B cell (primary cell): ENCODE measurements around the gene ACTL8. TPM values are rescaled to one million over a fixed set of nuclear protein-coding genes. Genes with fewer than 3 reads are reported as not detected.

ENCODE experiments used
- ATAC-seq: fragments of 200-7000 bp; cut with Tn5 transposase; one replicate; pipeline ENCODE4 v1.10.0; 2021; ENCODE audit warnings: low read depth, mild to moderate bottlenecking, moderate number of reproducible peaks, moderate library complexity
- CTCF ChIA-PET: fragments of 350-600 bp; sonication (Branson Sonifier 250); formaldehyde crosslinking; loops from one replicate; lab custom pipeline; 2021; ENCODE audit warnings: antibody characterized with exemption, inconsistent platforms; lab: Charles Lee
- POLR2A ChIA-PET: fragments of 350-600 bp; sonication (Branson Sonifier 250); formaldehyde crosslinking; loops from one replicate; lab custom pipeline; 2021; ENCODE audit warnings: antibody characterized with exemption; lab: Charles Lee
- DNase-seq: peaks from one replicate; pipeline ENCODE4 v3.0.0; 2013
- H2AFZ ChIP-seq: 2 replicates; pipeline ENCODE4 v1.6.1; 2012; ENCODE audit warnings: mild to moderate bottlenecking, low read depth, low read length; ENCODE audit not compliant: insufficient read depth, poor library complexity, severe bottlenecking
- H3K27ac ChIP-seq, 2 donors: 1 replicate in 1 of 2; 2 replicates in 1 of 2; pipeline ENCODE4 v1.5.1; 2012 to 2013; ENCODE audit warnings: low read length in 2 of 2, mild to moderate bottlenecking in 2 of 2, moderate library complexity in 1 of 2
- H3K27me3 ChIP-seq, 4 experiments: fragments of 200-600 bp in 1 of 4; sonication (generic) in 1 of 4; replicated peaks in 1 of 4; 1 replicate in 2 of 4; 2 replicates in 2 of 4; pipeline versions ENCODE4 v1.6.1 to v1.7.0; 2013 to 2016; ENCODE audit warnings: low read length in 3 of 4, mild to moderate bottlenecking in 2 of 4, mixed read lengths in 1 of 4, moderate library complexity in 1 of 4; ENCODE audit not compliant: insufficient read depth in 4 of 4, control insufficient read depth in 3 of 4; ENCODE audit errors: control extremely low read depth in 1 of 4
- H3K36me3 ChIP-seq, 2 experiments: replicated peaks in 1 of 2; 1 replicate in 1 of 2; 2 replicates in 1 of 2; pipeline versions ENCODE4 v1.6.1 to v1.7.1; 2013; ENCODE audit warnings: low read length in 1 of 2; ENCODE audit not compliant: insufficient read depth in 2 of 2, control insufficient read depth in 1 of 2; ENCODE audit errors: control extremely low read depth in 1 of 2, extremely low read depth in 1 of 2
- H3K4me1 ChIP-seq, 2 donors: fragments of 200-600 bp in 1 of 2; sonication (generic) in 1 of 2; 1 replicate in 1 of 2; 2 replicates in 1 of 2; pipeline versions ENCODE4 v1.5.1 to v1.6.1; 2013 to 2017; ENCODE audit warnings: low read length in 2 of 2; ENCODE audit not compliant: control insufficient read depth in 2 of 2, insufficient read depth in 2 of 2
- H3K4me2 ChIP-seq: replicated peaks from 2 replicates; pipeline ENCODE3; 2012; ENCODE audit warnings: mild to moderate bottlenecking, low read depth, low read length; ENCODE audit not compliant: poor library complexity, severe bottlenecking
- H3K4me3 ChIP-seq, 5 experiments: fragments of 200-600 bp in 1 of 5; sonication (generic) in 1 of 5; 1 replicate in 3 of 5; 2 replicates in 2 of 5; pipeline versions ENCODE4 v1.5.1 to v1.7.0; 2011 to 2016; ENCODE audit warnings: low read length in 4 of 5, mild to moderate bottlenecking in 4 of 5, low read depth in 2 of 5, control low read depth in 1 of 5, moderate library complexity in 1 of 5; ENCODE audit not compliant: insufficient read depth in 1 of 5; ENCODE audit errors: control extremely low read depth in 1 of 5, extremely low read depth in 1 of 5
- H3K79me2 ChIP-seq: fragments of 200-600 bp; sonication (generic); one replicate; pipeline ENCODE4 v1.6.0; 2016; ENCODE audit warnings: low read length; ENCODE audit not compliant: control insufficient read depth, insufficient read depth
- H3K9ac ChIP-seq: fragments of 200-600 bp; sonication (generic); 2 replicates; pipeline ENCODE4 v1.6.1; 2017; ENCODE audit warnings: mild to moderate bottlenecking, low read length, moderate library complexity
- H3K9me3 ChIP-seq, 3 donors: one replicate each; pipeline versions ENCODE4 v1.6.1 to v1.7.1; 2013; ENCODE audit warnings: low read length in 2 of 3; ENCODE audit not compliant: control insufficient read depth in 2 of 3, insufficient read depth in 1 of 3; ENCODE audit errors: control extremely low read depth in 1 of 3
- H4K20me1 ChIP-seq: 2 replicates; pipeline ENCODE4 v1.6.0; 2012; ENCODE audit warnings: mild to moderate bottlenecking, low read length; ENCODE audit not compliant: insufficient read depth, control insufficient read depth, poor library complexity, severe bottlenecking
- H3K27ac Mint-ChIP-seq: one replicate; pipeline ENCODE4 v1.8.0; 2021; ENCODE audit warnings: mixed read lengths
- H3K27me3 Mint-ChIP-seq: one replicate; pipeline ENCODE4 v1.8.0; 2021; ENCODE audit warnings: mixed read lengths
- H3K4me1 Mint-ChIP-seq: one replicate; pipeline ENCODE4 v1.8.0; 2021; ENCODE audit warnings: mixed read lengths
- H3K4me3 Mint-ChIP-seq: one replicate; pipeline ENCODE4 v1.8.0; 2021; ENCODE audit warnings: mixed read lengths
- H3K9me3 Mint-ChIP-seq: one replicate; pipeline ENCODE4 v1.8.0; 2022; ENCODE audit warnings: mixed read lengths; ENCODE audit not compliant: insufficient read depth
- EZH2 ChIP-seq: IDR thresholded peaks from 2 replicates; pipeline ENCODE4 v1.6.1; 2012; ENCODE audit warnings: borderline replicate concordance, low read depth, mild to moderate bottlenecking, moderate library complexity, low read length; ENCODE audit not compliant: insufficient read depth, poor library complexity, severe bottlenecking
- WGBS: methylation state at CpG from one replicate; pipeline ENCODE4 v1.1.5; 2013; ENCODE audit warnings: missing lambda C conversion rate; ENCODE audit not compliant: insufficient coverage; 5-methylcytosine and 5-hydroxymethylcytosine counted together
- intact Hi-C: fragments of 100-400 bp; cut with micrococcal nuclease; formaldehyde crosslinking; loops from one replicate; pipeline ENCODE4 v1.10.0; 2022
- polyA plus RNA-seq: library from polyadenylated mRNA; depleted of rRNA; stranded (reverse); fragments of >200 nt; gene quantifications from 2 replicates; pipeline ENCODE4 v1.2.3, GENCODE V29; 2012
- total RNA-seq, 2 donors: library from RNA; stranded (reverse); fragments of 120-200 nt in 1 of 2; gene quantifications; 1 replicate in 1 of 2; 2 replicates in 1 of 2; pipeline versions ENCODE4 v1.2.3 to v1.2.4, GENCODE V29; 2013 to 2022
- TF ChIP-seq, protein P1 (sequence below): fragments of 200-600 bp; IDR thresholded peaks from one replicate; pipeline ENCODE4 v1.8.0; 2022; ENCODE audit warnings: antibody characterized with exemption, mild to moderate bottlenecking

ACTL8 gene
- total and polyA plus RNA-seq, 2 donors (not counting 1 experiment from before 2014, with no cell fraction given), result not detected

- Histone ChIP-seq H3K9ac (no peak overlapping the region), H3K4me1 (no peaks in the 10 kb centered on the region), H3K27me3 (no peaks in the 10 kb centered on the region), H3K4me3 (no peak overlapping the region), H3K4me2 (no peak overlapping the region), H3K27ac (no peak overlapping the region), H4K20me1 (no peaks in the 10 kb centered on the region), H3K79me2 (no peaks in the 10 kb centered on the region), H3K9me3 (peaks cover 0 to 3% (median 0%) of the 10 kb centered on the region in 3 donors), H2AFZ (no peak overlapping the region), H3K36me3 (no peaks in the 10 kb centered on the region)
- DNase-seq (no peak), ATAC-seq (no peak)
- Mint-ChIP-seq H3K4me1 (no peaks in the 10 kb centered on the region), H3K4me3 (no peak overlapping the region), H3K9me3 (no peaks in the 10 kb centered on the region), H3K27ac (no peak overlapping the region), H3K27me3 (peaks cover 22% of the 10 kb centered on the region)
- intact Hi-C loops, result no loop called here
- POLR2A ChIA-PET, result no interaction called here
- TF ChIP-seq, protein P1, sequence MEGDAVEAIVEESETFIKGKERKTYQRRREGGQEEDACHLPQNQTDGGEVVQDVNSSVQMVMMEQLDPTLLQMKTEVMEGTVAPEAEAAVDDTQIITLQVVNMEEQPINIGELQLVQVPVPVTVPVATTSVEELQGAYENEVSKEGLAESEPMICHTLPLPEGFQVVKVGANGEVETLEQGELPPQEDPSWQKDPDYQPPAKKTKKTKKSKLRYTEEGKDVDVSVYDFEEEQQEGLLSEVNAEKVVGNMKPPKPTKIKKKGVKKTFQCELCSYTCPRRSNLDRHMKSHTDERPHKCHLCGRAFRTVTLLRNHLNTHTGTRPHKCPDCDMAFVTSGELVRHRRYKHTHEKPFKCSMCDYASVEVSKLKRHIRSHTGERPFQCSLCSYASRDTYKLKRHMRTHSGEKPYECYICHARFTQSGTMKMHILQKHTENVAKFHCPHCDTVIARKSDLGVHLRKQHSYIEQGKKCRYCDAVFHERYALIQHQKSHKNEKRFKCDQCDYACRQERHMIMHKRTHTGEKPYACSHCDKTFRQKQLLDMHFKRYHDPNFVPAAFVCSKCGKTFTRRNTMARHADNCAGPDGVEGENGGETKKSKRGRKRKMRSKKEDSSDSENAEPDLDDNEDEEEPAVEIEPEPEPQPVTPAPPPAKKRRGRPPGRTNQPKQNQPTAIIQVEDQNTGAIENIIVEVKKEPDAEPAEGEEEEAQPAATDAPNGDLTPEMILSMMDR, result no peak
- TF ChIP-seq EZH2, result no peak
- 15% methylated on average over 7 of the region's 8 CpGs for WGBS
- CTCF ChIA-PET, result interaction anchor here (0.6 kb wide), 1 partner anchor 1539 kb away, joined by 3 read pairs; no protein-coding TSS in a partner anchor
Measured at GRCh38 chr1:17799642-17800041, 44.5 kb downstream of the ACTL8 start.

- Histone ChIP-seq H3K27me3 (no peaks in the 10 kb centered on the region), H3K4me1 (no peaks in the 10 kb centered on the region), H4K20me1 (no peaks in the 10 kb centered on the region), H3K9ac (no peak overlapping the region), H3K4me3 (no peak overlapping the region), H3K79me2 (no peaks in the 10 kb centered on the region), H3K4me2 (no peak overlapping the region), H3K9me3 (peaks cover 0 to 3% (median 0%) of the 10 kb centered on the region in 3 donors), H3K36me3 (no peaks in the 10 kb centered on the region), H2AFZ (no peak overlapping the region), H3K27ac (no peak overlapping the region)
- CTCF ChIA-PET, result no interaction called here
- Mint-ChIP-seq H3K27ac (no peak overlapping the region), H3K4me1 (no peaks in the 10 kb centered on the region), H3K27me3 (peaks cover 25% of the 10 kb centered on the region), H3K9me3 (no peaks in the 10 kb centered on the region), H3K4me3 (no peak overlapping the region)
- ATAC-seq, result no peak
- TF ChIP-seq EZH2, result no peak
- TF ChIP-seq, protein P1, result no peak
- POLR2A ChIA-PET, result no interaction called here
- intact Hi-C loops, result no loop called here
- DNase-seq, result no peak
- 87% methylated on average over 6 of the region's 11 CpGs for WGBS
Measured at GRCh38 chr1:17802164-17802563, 47.0 kb downstream of the ACTL8 start.
